Naive B cell (primary cell): ENCODE data around the gene KPNB1. TPM values are rescaled to one million over a fixed set of nuclear protein-coding genes. Genes with fewer than 3 reads are reported as not detected.

Experiments used
- ATAC-seq, 2 donors: fragments of 150-1000 bp; cut with Tn5 transposase; 2 replicates each; pipeline ENCODE4 v1.10.0; 2021; ENCODE audit warnings: low read depth in 2 of 2, mild to moderate bottlenecking in 2 of 2, moderate library complexity in 2 of 2
- DNase-seq: peaks from one replicate; pipeline ENCODE4 v3.0.0; 2022
- H3K27ac Mint-ChIP-seq, 6 donors: one replicate each; pipeline ENCODE4 v1.8.0; 2020 to 2022; ENCODE audit warnings: mild to moderate bottlenecking in 6 of 6, mixed read lengths in 6 of 6, moderate library complexity in 5 of 6, inconsistent platforms in 2 of 6
- H3K27me3 Mint-ChIP-seq, 3 donors: one replicate each; pipeline ENCODE4 v1.8.0; 2021 to 2022; ENCODE audit warnings: mixed read lengths in 3 of 3, mild to moderate bottlenecking in 1 of 3
- H3K36me3 Mint-ChIP-seq, 2 donors: one replicate each; pipeline ENCODE4 v1.8.0; 2020 to 2022; ENCODE audit warnings: mixed read lengths in 2 of 2, inconsistent platforms in 1 of 2, mild to moderate bottlenecking in 1 of 2
- H3K4me1 Mint-ChIP-seq, 3 donors: one replicate each; pipeline ENCODE4 v1.8.0; 2020 to 2022; ENCODE audit warnings: mixed read lengths in 3 of 3, inconsistent platforms in 1 of 3, mild to moderate bottlenecking in 1 of 3, moderate library complexity in 1 of 3
- H3K4me3 Mint-ChIP-seq, 8 donors: one replicate each; pipeline ENCODE4 v1.8.0; 2020 to 2022; ENCODE audit warnings: mild to moderate bottlenecking in 8 of 8, mixed read lengths in 8 of 8, moderate library complexity in 8 of 8, inconsistent platforms in 2 of 8
- H3K9me3 Mint-ChIP-seq, 7 donors: one replicate each; pipeline ENCODE4 v1.8.0; 2020 to 2022; ENCODE audit warnings: mixed read lengths in 7 of 7, mild to moderate bottlenecking in 5 of 7, inconsistent platforms in 2 of 7, moderate library complexity in 1 of 7
- polyA plus RNA-seq, 6 donors: library from polyadenylated mRNA; unstranded; fragments of 300-500 nt; fragmentation: Illumina TruSeq; gene quantifications; one replicate each; pipeline ENCODE4 v1.2.3, GENCODE V29; 2021; ENCODE audit warnings: low read depth in 6 of 6

Gene KPNB1
- polyA plus RNA-seq, 6 donors from 2014 or later: 6.4 to 33.5 (median 30.6) TPM

DNA sequence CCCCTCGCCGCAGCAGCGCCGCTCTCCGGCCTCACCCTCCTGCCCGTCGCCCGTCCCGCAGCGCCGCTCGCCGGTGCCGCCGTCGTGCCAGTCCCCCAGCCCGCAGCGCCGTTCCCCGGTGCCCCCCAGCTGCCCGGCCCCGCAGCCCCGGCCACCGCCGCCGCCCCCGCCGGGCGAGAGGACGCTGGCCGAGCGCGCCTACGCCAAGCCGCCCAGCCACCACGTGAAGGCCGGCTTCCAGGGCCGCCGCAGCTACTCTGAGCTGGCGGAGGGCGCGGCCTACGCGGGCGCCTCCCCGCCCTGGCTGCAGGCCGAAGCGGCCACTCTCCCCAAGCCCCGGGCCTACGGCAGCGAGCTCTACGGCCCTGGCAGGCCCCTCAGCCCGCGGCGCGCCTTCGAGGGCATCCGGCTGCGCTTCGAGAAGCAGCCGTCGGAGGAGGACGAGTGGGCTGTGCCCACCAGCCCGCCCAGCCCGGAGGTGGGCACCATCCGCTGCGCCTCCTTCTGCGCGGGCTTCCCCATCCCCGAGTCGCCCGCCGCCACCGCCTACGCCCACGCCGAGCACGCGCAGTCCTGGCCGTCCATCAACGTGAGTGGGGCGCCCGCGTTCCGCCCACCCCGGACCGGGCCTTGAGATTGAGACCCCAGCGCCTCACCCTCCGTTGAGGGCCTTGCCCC is 59.3 kb downstream of the KPNB1 start:
- Mint-ChIP-seq H3K4me1 (peaks cover 57 to 61% (median 58%) of the 10 kb centered on the region in 3 donors), H3K9me3 (no peaks in the 10 kb centered on the region), H3K27me3 (no peaks in the 10 kb centered on the region), H3K36me3 (peaks cover 0 to 7% of the 10 kb centered on the region in 2 donors), H3K4me3 (no peak overlapping the region), H3K27ac (no peak overlapping the region)
- ATAC-seq: no peak
- no peak for DNase-seq

GRCh38 chr17:47709594-47709993 is 59.9 kb downstream of the KPNB1 start:
- Mint-ChIP-seq H3K36me3 (peaks cover 0 to 7% of the 10 kb centered on the region in 2 donors), H3K27ac (no peak overlapping the region), H3K9me3 (no peaks in the 10 kb centered on the region), H3K4me3 (no peak overlapping the region), H3K4me1 (peaks cover 58 to 61% (median 58%) of the 10 kb centered on the region in 3 donors), H3K27me3 (no peaks in the 10 kb centered on the region)
- DNase-seq: no peak
- no peak for ATAC-seq

GRCh38 chr17:47711366-47712099 is 61.8 kb downstream of the KPNB1 start:
- no peak for ATAC-seq
- H3K36me3 Mint-ChIP-seq: peaks cover 0 to 7% of the 10 kb centered on the region in 2 donors
- H3K4me3 Mint-ChIP-seq: no peak overlapping the region
- no peaks in the 10 kb centered on the region for H3K9me3 Mint-ChIP-seq
- peak overlapping the region in 2 of 6 donors; percentile 7 to 31 for H3K27ac Mint-ChIP-seq
- no peak for DNase-seq
- no peaks in the 10 kb centered on the region for H3K27me3 Mint-ChIP-seq
- H3K4me1 Mint-ChIP-seq: peaks cover 55 to 60% (median 57%) of the 10 kb centered on the region in 3 donors

DNA sequence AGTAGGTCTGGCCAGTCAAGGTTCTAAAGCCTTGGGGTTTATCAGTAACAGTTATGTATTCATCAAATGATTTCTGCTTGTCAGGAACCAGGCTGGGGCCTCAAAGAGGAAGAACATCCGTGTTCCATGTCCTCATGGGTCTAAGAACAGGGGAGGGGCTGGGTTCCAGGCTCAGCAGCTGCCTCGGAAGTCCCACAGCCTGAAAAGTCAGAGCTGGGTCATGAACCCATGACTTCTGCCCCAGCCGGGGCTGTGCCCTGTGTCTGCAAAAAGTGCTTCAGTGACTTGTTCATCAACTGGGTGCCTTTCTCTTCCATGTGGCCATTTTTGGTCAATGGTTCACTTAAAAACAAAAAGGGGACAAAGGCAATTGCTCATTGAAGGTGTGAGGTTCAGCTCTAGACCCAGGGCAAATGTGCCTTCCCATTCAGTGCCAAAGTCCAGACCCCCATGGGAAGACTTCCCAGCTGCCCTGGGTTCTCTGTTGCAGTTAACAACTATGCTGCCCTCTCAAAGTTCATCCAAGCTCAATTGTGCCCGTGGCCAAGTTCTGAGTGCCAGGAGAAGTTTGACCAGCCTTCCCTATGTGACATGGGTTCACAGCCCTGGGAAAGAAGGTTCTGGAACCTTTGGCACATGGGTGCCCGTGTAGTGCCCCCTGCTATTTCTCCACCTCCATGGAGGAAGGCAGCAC is 62.8 kb downstream of the KPNB1 start:
- H3K9me3 Mint-ChIP-seq: no peaks in the 10 kb centered on the region
- no peaks in the 10 kb centered on the region for H3K27me3 Mint-ChIP-seq
- peaks cover 0 to 7% of the 10 kb centered on the region in 2 donors for H3K36me3 Mint-ChIP-seq
- H3K4me1 Mint-ChIP-seq: peaks cover 55 to 61% (median 58%) of the 10 kb centered on the region in 3 donors
- H3K27ac Mint-ChIP-seq: peak overlapping the region in 3 of 6 donors; percentile 9 to 70 (median 50)
- peak overlapping the region in 4 of 8 donors; percentile 29 to 55 (median 36) for H3K4me3 Mint-ChIP-seq
- ATAC-seq: peak in 1 of 2 donors; percentile 19
- DNase-seq: no peak

DNA sequence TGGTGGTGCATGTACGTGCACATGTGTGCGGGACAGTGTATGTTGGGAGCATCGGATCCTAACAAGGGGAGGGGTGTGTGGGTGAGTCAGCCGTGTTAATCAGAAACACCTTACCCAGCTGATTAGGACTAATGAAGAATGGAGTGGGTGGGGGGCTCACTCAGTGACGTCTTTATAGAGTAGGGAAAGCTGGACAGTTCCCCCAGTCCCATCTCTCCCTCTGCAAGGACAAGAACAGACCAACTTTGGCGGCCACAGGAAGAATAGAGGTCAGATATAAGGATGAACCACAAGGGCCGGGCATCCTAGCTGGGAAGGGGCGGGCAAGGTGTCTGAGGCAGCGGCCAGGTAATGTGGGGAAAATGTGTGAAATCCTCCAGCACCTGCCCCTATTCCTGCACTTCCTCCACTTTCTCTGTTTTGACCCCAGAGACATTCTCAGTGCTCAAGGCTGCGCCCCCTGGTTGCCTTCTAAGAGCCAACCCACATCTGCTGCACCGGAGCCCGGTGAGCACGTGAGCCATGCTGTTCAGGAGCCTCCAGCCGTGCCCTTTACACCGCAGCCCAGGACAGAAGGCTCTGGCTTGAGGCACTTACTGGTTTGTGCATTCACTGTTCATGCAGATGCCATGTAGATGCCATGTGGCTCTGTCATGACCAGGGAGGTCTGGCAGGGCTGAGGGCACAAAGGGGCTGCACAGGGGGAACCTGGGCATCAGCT is 64.4 kb downstream of the KPNB1 start:
- Mint-ChIP-seq H3K27ac (peak overlapping the region in 3 of 6 donors; percentile 27 to 85 (median 67)), H3K4me3 (peak overlapping the region in 6 of 8 donors; percentile 33 to 85 (median 73)), H3K9me3 (no peaks in the 10 kb centered on the region), H3K36me3 (peaks cover 0 to 7% of the 10 kb centered on the region in 2 donors), H3K27me3 (peaks cover 0 to 8% (median 0%) of the 10 kb centered on the region in 3 donors), H3K4me1 (peaks cover 68 to 75% (median 73%) of the 10 kb centered on the region in 3 donors)
- ATAC-seq (peak; percentile 49 to 62), DNase-seq (no peak)

DNA sequence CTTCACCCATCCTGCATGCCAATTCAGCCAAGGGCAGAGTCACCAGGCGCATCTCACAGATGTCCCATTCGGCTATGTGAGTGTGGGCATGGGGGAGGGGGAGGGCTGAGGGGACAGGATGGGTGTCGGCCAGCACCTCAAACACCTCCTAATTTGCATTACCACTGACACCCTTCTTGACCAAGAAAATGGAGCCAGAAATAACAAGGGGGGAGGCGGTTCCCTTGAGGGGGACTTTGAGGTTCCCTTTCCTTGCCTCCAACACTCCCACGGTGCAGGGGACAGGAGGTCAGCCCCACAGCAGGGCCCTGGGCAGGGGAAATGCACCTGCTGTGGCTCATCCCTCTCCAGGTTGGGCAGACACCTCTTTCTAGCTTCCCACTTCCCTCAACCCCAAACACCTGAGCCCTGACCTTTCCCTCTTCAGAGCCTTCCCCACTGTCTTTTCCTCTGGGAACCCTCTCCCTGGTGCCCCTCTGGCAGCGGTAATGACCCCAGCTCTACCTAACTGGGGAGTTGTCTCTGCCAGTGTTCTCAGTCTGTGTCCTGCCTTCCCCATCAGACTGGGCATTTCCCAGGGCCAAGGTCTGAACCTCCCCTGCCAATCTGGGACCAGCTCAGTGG is 65.2 kb downstream of the KPNB1 start:
- Mint-ChIP-seq H3K9me3 (no peaks in the 10 kb centered on the region), H3K27ac (peak overlapping the region in 4 of 6 donors; percentile 38 to 81 (median 58)), H3K27me3 (peaks cover 0 to 10% (median 0%) of the 10 kb centered on the region in 3 donors), H3K4me1 (peaks cover 73 to 82% (median 80%) of the 10 kb centered on the region in 3 donors), H3K4me3 (peak overlapping the region in 7 of 8 donors; percentile 55 to 89 (median 75)), H3K36me3 (peaks cover 0 to 7% of the 10 kb centered on the region in 2 donors)
- DNase-seq (peak; percentile 37), ATAC-seq (peak; percentile 40 to 54)

DNA sequence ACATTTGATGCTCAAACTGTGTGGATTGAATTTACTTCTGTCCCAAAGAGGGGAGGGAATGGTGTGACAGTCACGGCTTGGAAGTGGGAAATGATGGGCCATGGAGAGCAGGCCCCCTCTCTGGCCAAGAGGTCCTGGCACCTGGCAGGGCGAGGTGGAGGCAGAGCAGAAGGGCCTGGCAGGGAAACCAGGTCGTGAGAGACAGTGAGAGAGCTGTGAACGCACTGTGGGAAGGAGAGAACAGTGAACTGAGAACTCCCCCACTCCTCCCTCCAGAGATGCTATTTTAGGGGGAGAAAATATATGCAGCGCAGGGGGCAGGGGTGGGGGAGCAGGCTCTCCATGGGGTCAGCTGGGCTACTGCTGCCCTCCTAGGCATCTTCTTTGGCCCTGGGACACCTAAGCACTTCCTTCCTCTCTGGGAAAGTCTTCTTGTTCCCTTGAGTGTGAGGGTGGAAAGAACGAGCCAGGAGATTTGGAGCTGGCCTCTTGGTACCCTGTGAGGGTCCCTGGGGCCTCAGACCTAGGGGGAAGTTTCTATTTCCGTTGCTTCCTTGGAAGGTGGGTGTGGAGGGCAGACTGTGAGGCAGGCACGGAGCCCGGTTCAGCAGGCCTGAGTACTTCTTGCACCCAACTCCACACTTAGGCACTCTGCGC is 66.1 kb downstream of the KPNB1 start:
- peak overlapping the region in 4 of 6 donors; percentile 43 to 93 (median 75) for H3K27ac Mint-ChIP-seq
- peaks cover 0 to under 1% of the 10 kb centered on the region in 2 donors for H3K36me3 Mint-ChIP-seq
- no peaks in the 10 kb centered on the region for H3K9me3 Mint-ChIP-seq
- ATAC-seq (no peak), DNase-seq (no peak)
- peak overlapping the region in 6 of 8 donors; percentile 10 to 76 (median 74) for H3K4me3 Mint-ChIP-seq
- H3K4me1 Mint-ChIP-seq: peaks cover 73 to 88% (median 83%) of the 10 kb centered on the region in 3 donors
- peaks cover 0 to 15% (median 0%) of the 10 kb centered on the region in 3 donors for H3K27me3 Mint-ChIP-seq

- Mint-ChIP-seq H3K27me3 (peaks cover 0 to 20% (median under 1%) of the 10 kb centered on the region in 3 donors), H3K4me3 (peak overlapping the region in 2 of 8 donors; percentile 26 to 76), H3K27ac (peak overlapping the region in 2 of 6 donors; percentile 43 to 79), H3K4me1 (peaks cover 73 to 94% (median 89%) of the 10 kb centered on the region in 3 donors), H3K36me3 (no peaks in the 10 kb centered on the region), H3K9me3 (no peaks in the 10 kb centered on the region)
- no peak for DNase-seq
- ATAC-seq: no peak
Measured at GRCh38 chr17:47716375-47716774, 66.7 kb downstream of the KPNB1 start.

DNA sequence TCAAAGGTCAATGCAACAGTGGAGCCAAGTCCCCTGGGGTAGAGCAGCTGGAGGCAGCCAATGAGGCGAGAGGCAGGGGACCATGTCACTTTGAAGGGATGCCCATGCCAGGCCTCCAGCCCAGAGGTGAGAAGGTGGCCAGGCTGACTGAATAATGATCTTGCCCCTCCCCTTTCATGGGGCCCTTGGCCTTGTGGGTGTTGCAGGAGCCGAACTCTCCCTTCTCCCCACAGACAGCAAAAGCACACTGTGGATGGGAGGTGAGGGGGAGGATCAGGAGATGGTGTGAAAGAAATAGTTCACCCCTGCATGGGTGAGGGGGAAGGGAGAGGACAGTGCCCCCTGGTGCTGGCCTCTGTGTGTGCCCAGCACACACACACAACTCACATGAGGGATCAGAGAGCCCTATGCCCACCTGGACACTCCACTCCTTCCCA is 67.6 kb downstream of the KPNB1 start:
- H3K4me1 Mint-ChIP-seq: peaks cover 71 to 95% (median 86%) of the 10 kb centered on the region in 3 donors
- no peak overlapping the region for H3K27ac Mint-ChIP-seq
- no peaks in the 10 kb centered on the region for H3K9me3 Mint-ChIP-seq
- H3K4me3 Mint-ChIP-seq: peak overlapping the region in 1 of 8 donors; percentile 6
- ATAC-seq: peak; percentile 14 to 21
- no peak for DNase-seq
- H3K36me3 Mint-ChIP-seq: no peaks in the 10 kb centered on the region
- H3K27me3 Mint-ChIP-seq: peaks cover 0 to 29% (median 9%) of the 10 kb centered on the region in 3 donors

DNA sequence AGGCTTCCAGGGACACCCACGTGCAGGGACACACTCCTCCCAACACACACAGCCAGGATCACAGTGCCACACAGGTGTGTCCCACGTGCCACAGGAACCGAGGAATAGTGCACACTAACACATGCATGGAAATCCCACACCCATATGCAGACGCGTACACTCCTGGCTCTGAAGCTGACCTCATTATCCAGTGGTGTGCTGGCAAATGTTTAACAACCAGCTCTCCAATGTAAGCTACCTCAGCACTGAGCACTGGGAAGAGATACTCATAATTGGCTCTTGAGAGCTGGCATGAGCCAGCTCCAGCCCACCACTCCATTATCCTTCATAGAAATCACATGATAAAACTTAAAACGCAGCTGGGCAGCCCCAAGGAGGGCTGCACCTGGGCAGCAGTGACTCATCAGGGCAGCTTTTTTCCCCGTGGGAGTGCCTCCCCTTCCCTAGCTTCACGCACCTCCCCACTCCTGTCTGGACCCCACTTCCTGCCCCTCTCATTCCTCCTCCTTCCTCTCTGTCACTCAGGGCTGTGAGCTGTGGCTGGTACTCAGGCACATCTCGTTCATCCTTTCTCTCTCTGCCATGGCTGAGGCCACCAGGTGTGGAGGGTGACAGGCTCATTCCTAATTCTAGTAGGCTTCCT is 68.4 kb downstream of the KPNB1 start:
- Mint-ChIP-seq H3K4me1 (peaks cover 67 to 86% (median 78%) of the 10 kb centered on the region in 3 donors), H3K27ac (peak overlapping the region in 3 of 6 donors; percentile 0 to 81 (median 62)), H3K4me3 (peak overlapping the region in 1 of 8 donors; percentile 53), H3K36me3 (no peaks in the 10 kb centered on the region), H3K27me3 (peaks cover 4 to 38% (median 9%) of the 10 kb centered on the region in 3 donors), H3K9me3 (no peaks in the 10 kb centered on the region)
- DNase-seq (no peak), ATAC-seq (no peak)

GRCh38 chr17:47718634-47719405 is 69.1 kb downstream of the KPNB1 start:
- ATAC-seq (no peak), DNase-seq (no peak)
- H3K27me3 Mint-ChIP-seq: peaks cover 5 to 44% (median 9%) of the 10 kb centered on the region in 3 donors
- peaks cover 60 to 79% (median 72%) of the 10 kb centered on the region in 3 donors for H3K4me1 Mint-ChIP-seq
- peak overlapping the region in 1 of 8 donors; percentile 53 for H3K4me3 Mint-ChIP-seq
- H3K36me3 Mint-ChIP-seq: no peaks in the 10 kb centered on the region
- H3K27ac Mint-ChIP-seq: peak overlapping the region in 5 of 6 donors; percentile 0 to 81 (median 47)
- no peaks in the 10 kb centered on the region for H3K9me3 Mint-ChIP-seq
